22Rv1 (cell line): Measurements from ENCODE around the gene IL33.

Experiments used
- ZFX ChIP-seq: fragments of 450-650 bp; IDR thresholded peaks from 2 replicates; pipeline ENCODE4 v1.6.1; 2017; ENCODE audit warnings: antibody characterized with exemption, borderline replicate concordance
- TF ChIP-seq, protein P1 (sequence below): fragments of 450-650 bp; IDR thresholded peaks from 2 replicates; pipeline ENCODE4 v1.5.1; 2017; ENCODE audit warnings: mild to moderate bottlenecking

GRCh38 chr9:6188466-6188865 lies 27.1 kb upstream of the IL33 start:
- TF ChIP-seq, protein P1, sequence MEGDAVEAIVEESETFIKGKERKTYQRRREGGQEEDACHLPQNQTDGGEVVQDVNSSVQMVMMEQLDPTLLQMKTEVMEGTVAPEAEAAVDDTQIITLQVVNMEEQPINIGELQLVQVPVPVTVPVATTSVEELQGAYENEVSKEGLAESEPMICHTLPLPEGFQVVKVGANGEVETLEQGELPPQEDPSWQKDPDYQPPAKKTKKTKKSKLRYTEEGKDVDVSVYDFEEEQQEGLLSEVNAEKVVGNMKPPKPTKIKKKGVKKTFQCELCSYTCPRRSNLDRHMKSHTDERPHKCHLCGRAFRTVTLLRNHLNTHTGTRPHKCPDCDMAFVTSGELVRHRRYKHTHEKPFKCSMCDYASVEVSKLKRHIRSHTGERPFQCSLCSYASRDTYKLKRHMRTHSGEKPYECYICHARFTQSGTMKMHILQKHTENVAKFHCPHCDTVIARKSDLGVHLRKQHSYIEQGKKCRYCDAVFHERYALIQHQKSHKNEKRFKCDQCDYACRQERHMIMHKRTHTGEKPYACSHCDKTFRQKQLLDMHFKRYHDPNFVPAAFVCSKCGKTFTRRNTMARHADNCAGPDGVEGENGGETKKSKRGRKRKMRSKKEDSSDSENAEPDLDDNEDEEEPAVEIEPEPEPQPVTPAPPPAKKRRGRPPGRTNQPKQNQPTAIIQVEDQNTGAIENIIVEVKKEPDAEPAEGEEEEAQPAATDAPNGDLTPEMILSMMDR = no peak
- TF ChIP-seq ZFX = no peak
